ENCODE data around the gene GNB3.
"Not testable (repeated sequence)": the region's sequence is repeated elsewhere in the genome, so short reads cannot be mapped to it uniquely, and the experiment has no call there.

Gene GNB3

DNA sequence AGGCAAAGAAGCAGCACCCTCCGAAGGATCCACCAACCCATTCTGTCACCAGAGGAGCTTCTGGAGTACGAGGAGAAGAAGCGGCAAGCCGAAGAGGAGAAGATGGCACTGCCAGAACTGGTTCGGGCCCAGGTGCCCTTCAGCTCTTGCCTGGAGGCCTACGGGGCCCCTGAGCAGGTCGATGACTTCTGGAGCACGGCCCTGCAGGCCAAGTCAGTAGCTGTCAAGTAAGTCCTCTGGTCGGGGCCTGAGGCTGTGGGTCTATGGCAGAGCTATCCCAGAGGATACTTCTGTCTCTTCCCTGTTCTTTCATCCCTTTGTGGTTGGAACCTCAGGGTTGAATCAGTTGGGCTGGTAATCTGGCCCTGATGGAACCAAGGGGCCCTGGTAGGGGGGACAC, 20.7 kb downstream of the GNB3 start:
- Histone ChIP-seq H3K23ac (ENCODE audit: low read length) (no peak overlapping the region), H3K4me3 (ENCODE audit: low read length) (no peak overlapping the region), H4K5ac (ENCODE audit: low read length) (no peak overlapping the region), H2BK15ac (replicated peaks; ENCODE audit: low read depth) (no peak overlapping the region), H2AK5ac (ENCODE audit: low read length) (no peak overlapping the region), H2BK5ac (ENCODE audit: low read length) (no peak overlapping the region), H3K9ac (ENCODE audit: low read length) (no peak overlapping the region), H3K4me2 (ENCODE audit: low read length) (no peak overlapping the region), H3K4me1 (ENCODE audit: control insufficient read depth, low read depth, low read length) (no peaks in the 10 kb centered on the region), H3K56ac (ENCODE audit: low read length) (no peak overlapping the region), H4K8ac (ENCODE audit: low read depth, low read length) (no peak overlapping the region), H3K79me1 (ENCODE audit: low read length) (no peaks in the 10 kb centered on the region), H3K36me3 (ENCODE audit: control insufficient read depth, insufficient read depth, low read length) (peaks cover 20% of the 10 kb centered on the region), H3K18ac (ENCODE audit: low read length) (no peak overlapping the region), H3K4ac (ENCODE audit: low read depth, low read length) (no peak overlapping the region), H3K79me2 (ENCODE audit: control insufficient read depth, insufficient read depth, low read length) (no peaks in the 10 kb centered on the region), H3K27ac (ENCODE audit: low read depth, low read length) (no peak overlapping the region), H2BK120ac (ENCODE audit: low read depth, low read length) (no peak overlapping the region), H3K27me3 (ENCODE audit: insufficient read depth, low read length, poor library complexity) (no peaks in the 10 kb centered on the region)
- DNase-seq, result no peak
- WGBS (ENCODE audit: extremely low coverage, insufficient coverage, low lambda C conversion rate), result no CpG with 5 or more reads among the region's 9 CpGs

DNA sequence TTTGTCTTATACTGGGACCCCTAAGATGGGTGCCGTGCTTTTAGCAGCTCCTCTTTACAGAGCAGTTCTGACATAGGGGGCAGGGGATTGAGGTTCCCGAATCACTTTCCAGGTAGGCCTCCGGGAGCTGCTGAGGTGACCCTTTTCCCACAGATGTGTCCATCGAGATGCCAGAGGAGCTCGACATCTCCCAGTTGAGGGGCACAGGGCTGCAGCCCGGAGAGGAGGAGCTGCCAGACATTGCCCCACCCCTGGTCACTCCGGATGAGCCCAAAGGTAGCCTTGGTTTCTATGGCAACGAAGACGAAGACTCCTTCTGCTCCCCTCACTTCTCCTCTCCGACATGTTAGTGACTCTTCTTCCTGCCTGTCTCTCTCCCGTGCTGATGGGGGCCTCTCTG, 22.3 kb downstream of the GNB3 start:
- no CpG with 5 or more reads among the region's 11 CpGs for WGBS (ENCODE audit: extremely low coverage, insufficient coverage, low lambda C conversion rate)
- H2BK5ac ChIP-seq (ENCODE audit: low read length), result no peak overlapping the region
- H2BK120ac ChIP-seq (ENCODE audit: low read depth, low read length), result no peak overlapping the region
- no peak overlapping the region for H3K9ac ChIP-seq (ENCODE audit: low read length)
- no peak overlapping the region for H2AK5ac ChIP-seq (ENCODE audit: low read length)
- H3K27me3 ChIP-seq (ENCODE audit: insufficient read depth, low read length, poor library complexity), result no peaks in the 10 kb centered on the region
- no peak overlapping the region for H3K27ac ChIP-seq (ENCODE audit: low read depth, low read length)
- H3K4me2 ChIP-seq (ENCODE audit: low read length), result no peak overlapping the region
- H3K36me3 ChIP-seq (ENCODE audit: control insufficient read depth, insufficient read depth, low read length), result peaks cover 18% of the 10 kb centered on the region
- peaks cover under 1% of the 10 kb centered on the region for H3K79me1 ChIP-seq (ENCODE audit: low read length)
- no peak overlapping the region for H3K4ac ChIP-seq (ENCODE audit: low read depth, low read length)
- H3K23ac ChIP-seq (ENCODE audit: low read length), result no peak overlapping the region
- no peak for DNase-seq
- H3K4me1 ChIP-seq (ENCODE audit: control insufficient read depth, low read depth, low read length), result peaks cover 4% of the 10 kb centered on the region
- H3K56ac ChIP-seq (ENCODE audit: low read length), result no peak overlapping the region
- peaks cover 6% of the 10 kb centered on the region for H3K79me2 ChIP-seq (ENCODE audit: control insufficient read depth, insufficient read depth, low read length)
- no peak overlapping the region for H4K8ac ChIP-seq (ENCODE audit: low read depth, low read length)
- H3K18ac ChIP-seq (ENCODE audit: low read length), result no peak overlapping the region
- H2BK15ac ChIP-seq (replicated peaks; ENCODE audit: low read depth), result no peak overlapping the region
- H4K5ac ChIP-seq (ENCODE audit: low read length), result no peak overlapping the region
- no peak overlapping the region for H3K4me3 ChIP-seq (ENCODE audit: low read length)

DNA sequence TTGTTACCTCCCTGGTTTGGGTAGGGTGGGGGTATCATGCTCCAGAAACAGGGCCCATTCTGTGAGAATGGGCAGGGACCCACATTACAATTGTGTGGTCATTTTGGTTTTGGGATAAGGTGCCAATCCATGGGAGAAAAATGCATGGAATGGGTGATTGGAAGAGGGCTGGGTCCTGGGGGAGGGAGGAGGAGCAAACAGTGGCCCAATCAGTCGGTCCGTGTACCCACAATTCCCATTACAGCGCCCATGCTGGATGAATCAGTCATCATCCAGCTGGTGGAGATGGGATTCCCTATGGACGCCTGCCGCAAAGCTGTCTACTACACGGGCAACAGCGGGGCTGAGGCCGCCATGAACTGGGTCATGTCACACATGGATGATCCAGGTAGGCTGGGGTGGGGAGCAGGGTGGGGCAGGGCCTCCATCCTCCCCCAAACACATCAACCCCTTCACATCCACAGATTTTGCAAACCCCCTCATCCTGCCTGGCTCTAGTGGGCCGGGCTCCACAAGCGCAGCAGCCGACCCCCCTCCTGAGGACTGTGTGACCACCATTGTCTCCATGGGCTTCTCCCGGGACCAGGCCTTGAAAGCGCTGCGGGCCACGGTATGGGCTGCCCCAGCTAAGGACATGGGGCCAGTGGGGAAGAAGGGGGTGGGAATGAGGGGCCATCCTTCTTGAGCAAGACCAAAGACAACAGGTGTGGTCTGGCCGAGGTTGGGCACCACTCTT, 23.0 kb downstream of the GNB3 start:
- Histone ChIP-seq H3K79me1 (ENCODE audit: low read length) (peaks cover 4% of the 10 kb centered on the region), H3K18ac (ENCODE audit: low read length) (no peak overlapping the region), H3K79me2 (ENCODE audit: control insufficient read depth, insufficient read depth, low read length) (peaks cover 13% of the 10 kb centered on the region), H2AK5ac (ENCODE audit: low read length) (no peak overlapping the region), H3K27me3 (ENCODE audit: insufficient read depth, low read length, poor library complexity) (no peaks in the 10 kb centered on the region), H2BK120ac (ENCODE audit: low read depth, low read length) (no peak overlapping the region), H3K9ac (ENCODE audit: low read length) (no peak overlapping the region), H3K4me1 (ENCODE audit: control insufficient read depth, low read depth, low read length) (peaks cover 4% of the 10 kb centered on the region), H3K27ac (ENCODE audit: low read depth, low read length) (no peak overlapping the region), H3K36me3 (ENCODE audit: control insufficient read depth, insufficient read depth, low read length) (peaks cover 17% of the 10 kb centered on the region), H3K56ac (ENCODE audit: low read length) (no peak overlapping the region), H3K4me2 (ENCODE audit: low read length) (no peak overlapping the region), H3K4ac (ENCODE audit: low read depth, low read length) (no peak overlapping the region), H2BK15ac (replicated peaks; ENCODE audit: low read depth) (no peak overlapping the region), H3K23ac (ENCODE audit: low read length) (no peak overlapping the region), H4K5ac (ENCODE audit: low read length) (no peak overlapping the region), H4K8ac (ENCODE audit: low read depth, low read length) (no peak overlapping the region), H2BK5ac (ENCODE audit: low read length) (no peak overlapping the region), H3K4me3 (ENCODE audit: low read length) (no peak overlapping the region)
- DNase-seq, result no peak
- no CpG with 5 or more reads among the region's 16 CpGs for WGBS (ENCODE audit: extremely low coverage, insufficient coverage, low lambda C conversion rate)

DNA sequence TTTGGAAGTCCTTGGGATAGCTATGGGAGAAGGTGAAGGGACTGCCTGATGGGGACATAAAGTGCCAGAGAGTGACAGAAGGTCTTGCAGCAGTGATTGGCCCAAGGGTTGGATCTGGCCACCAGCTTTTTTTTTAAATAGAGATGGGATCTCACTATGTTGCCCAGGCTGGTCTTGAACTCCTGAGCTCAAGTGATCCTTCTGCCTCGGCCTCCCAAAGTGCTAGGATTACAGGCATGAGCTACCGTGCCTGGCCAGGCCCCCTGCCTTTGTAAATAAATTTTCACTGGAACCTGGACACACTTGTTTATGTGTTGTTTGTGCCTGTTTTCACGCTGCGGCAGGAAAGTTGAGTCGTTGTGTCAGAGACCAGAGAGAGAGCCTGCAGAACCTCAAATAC, 24.6 kb downstream of the GNB3 start:
- Histone ChIP-seq H3K79me2 (ENCODE audit: control insufficient read depth, insufficient read depth, low read length) (peaks cover 16% of the 10 kb centered on the region), H3K36me3 (ENCODE audit: control insufficient read depth, insufficient read depth, low read length) (peaks cover 18% of the 10 kb centered on the region)
- not testable (repeated sequence) for H4K5ac ChIP-seq (ENCODE audit: low read length); H2BK5ac ChIP-seq (ENCODE audit: low read length); H2AK5ac ChIP-seq (ENCODE audit: low read length); H3K4me2 ChIP-seq (ENCODE audit: low read length); H3K4ac ChIP-seq (ENCODE audit: low read depth, low read length); H3K18ac ChIP-seq (ENCODE audit: low read length); H3K27ac ChIP-seq (ENCODE audit: low read depth, low read length); H3K4me1 ChIP-seq (ENCODE audit: control insufficient read depth, low read depth, low read length); H4K8ac ChIP-seq (ENCODE audit: low read depth, low read length); H3K9ac ChIP-seq (ENCODE audit: low read length); DNase-seq; H3K56ac ChIP-seq (ENCODE audit: low read length); H3K79me1 ChIP-seq (ENCODE audit: low read length); H3K23ac ChIP-seq (ENCODE audit: low read length); H2BK120ac ChIP-seq (ENCODE audit: low read depth, low read length); H3K27me3 ChIP-seq (ENCODE audit: insufficient read depth, low read length, poor library complexity); H3K4me3 ChIP-seq (ENCODE audit: low read length); H2BK15ac ChIP-seq (replicated peaks; ENCODE audit: low read depth)
- no CpG with 5 or more reads among the region's 5 CpGs for WGBS (ENCODE audit: extremely low coverage, insufficient coverage, low lambda C conversion rate)

DNA sequence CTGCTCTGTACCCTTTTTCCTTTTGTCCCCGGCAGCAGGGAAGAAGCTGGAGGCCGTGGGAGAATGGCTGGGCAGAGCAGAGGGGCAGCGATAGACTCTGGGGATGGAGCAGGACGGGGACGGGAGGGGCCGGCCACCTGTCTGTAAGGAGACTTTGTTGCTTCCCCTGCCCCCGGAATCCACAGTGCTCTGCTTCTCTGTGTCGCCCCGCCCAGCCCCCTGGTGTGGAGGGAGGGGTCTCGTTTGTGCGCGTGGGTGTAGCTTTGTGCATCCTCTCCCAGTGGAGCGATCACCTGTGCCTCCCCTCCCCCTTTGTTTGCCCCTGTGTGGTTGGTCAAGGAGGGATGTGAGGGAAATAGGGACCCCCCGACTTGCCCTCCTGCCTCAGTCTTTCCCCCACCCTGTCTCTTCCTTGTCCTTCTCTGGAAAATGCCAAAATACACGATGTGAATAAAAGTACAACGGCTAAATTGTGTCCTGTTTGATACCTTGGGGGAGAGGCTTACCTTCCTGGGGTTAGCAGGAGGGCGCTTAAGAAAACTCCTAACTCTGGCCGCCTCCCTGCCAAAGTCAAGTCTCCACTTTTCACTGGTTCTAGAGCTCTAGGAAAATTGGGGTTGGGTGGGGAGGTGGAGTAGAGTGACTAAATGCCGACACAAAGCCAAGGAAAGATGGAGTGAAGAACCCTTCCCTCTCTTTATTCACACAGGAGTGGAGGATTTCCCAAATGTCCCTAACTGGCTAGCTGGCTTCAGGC, 25.6 kb downstream of the GNB3 start:
- peaks cover 4% of the 10 kb centered on the region for H3K4me1 ChIP-seq (ENCODE audit: control insufficient read depth, low read depth, low read length)
- H3K36me3 ChIP-seq (ENCODE audit: control insufficient read depth, insufficient read depth, low read length), result peaks cover 10% of the 10 kb centered on the region
- H2BK5ac ChIP-seq (ENCODE audit: low read length), result no peak overlapping the region
- no peak overlapping the region for H2BK120ac ChIP-seq (ENCODE audit: low read depth, low read length)
- peak overlapping the region; percentile 74 for H3K4me2 ChIP-seq (ENCODE audit: low read length)
- H3K27ac ChIP-seq (ENCODE audit: low read depth, low read length), result no peak overlapping the region
- no peak overlapping the region for H4K8ac ChIP-seq (ENCODE audit: low read depth, low read length)
- peak overlapping the region; percentile 48 for H3K23ac ChIP-seq (ENCODE audit: low read length)
- H2AK5ac ChIP-seq (ENCODE audit: low read length), result no peak overlapping the region
- H4K5ac ChIP-seq (ENCODE audit: low read length), result no peak overlapping the region
- no peaks in the 10 kb centered on the region for H3K27me3 ChIP-seq (ENCODE audit: insufficient read depth, low read length, poor library complexity)
- peaks cover 13% of the 10 kb centered on the region for H3K79me1 ChIP-seq (ENCODE audit: low read length)
- no peak overlapping the region for H3K4me3 ChIP-seq (ENCODE audit: low read length)
- no peak overlapping the region for H2BK15ac ChIP-seq (replicated peaks; ENCODE audit: low read depth)
- peak overlapping the region; percentile 79 for H3K9ac ChIP-seq (ENCODE audit: low read length)
- peak overlapping the region; percentile 39 for H3K4ac ChIP-seq (ENCODE audit: low read depth, low read length)
- H3K18ac ChIP-seq (ENCODE audit: low read length), result no peak overlapping the region
- peaks cover 16% of the 10 kb centered on the region for H3K79me2 ChIP-seq (ENCODE audit: control insufficient read depth, insufficient read depth, low read length)
- no peak for DNase-seq
- WGBS (ENCODE audit: extremely low coverage, insufficient coverage, low lambda C conversion rate), result no CpG with 5 or more reads among the region's 19 CpGs
- H3K56ac ChIP-seq (ENCODE audit: low read length), result peak overlapping the region; percentile 90

All from mesendoderm (in vitro differentiated cells).